ENCODE results near the gene TYW1.
A peak's percentile ranks its signal among the peaks of the same experiment; 100 is the strongest.
"Not testable (repeated sequence)": the region's sequence is repeated elsewhere in the genome, so short reads cannot be mapped to it uniquely, and the experiment has no call there.

The TYW1 gene

DNA sequence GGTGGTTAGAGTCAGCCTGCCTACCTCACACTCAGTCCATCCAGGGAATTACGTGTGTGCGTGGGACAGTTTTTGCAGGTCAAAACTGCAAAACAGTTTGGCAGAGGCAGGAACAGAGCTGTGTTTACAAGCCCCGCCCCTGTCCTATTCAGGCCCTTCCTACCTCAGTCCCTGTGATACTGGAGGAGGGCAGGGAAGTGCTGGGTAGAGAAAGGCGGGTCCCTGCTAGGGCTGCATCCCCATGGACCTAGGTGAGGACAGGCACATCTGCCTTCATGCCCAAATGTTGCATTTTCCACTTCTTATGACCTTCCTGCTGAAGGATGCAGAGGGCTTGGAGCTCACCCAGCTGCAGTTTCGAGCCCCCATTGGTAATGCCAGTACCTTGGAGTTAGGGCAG lies 26.3 kb upstream of the TYW1 start:
- TF ChIP-seq, protein P1, sequence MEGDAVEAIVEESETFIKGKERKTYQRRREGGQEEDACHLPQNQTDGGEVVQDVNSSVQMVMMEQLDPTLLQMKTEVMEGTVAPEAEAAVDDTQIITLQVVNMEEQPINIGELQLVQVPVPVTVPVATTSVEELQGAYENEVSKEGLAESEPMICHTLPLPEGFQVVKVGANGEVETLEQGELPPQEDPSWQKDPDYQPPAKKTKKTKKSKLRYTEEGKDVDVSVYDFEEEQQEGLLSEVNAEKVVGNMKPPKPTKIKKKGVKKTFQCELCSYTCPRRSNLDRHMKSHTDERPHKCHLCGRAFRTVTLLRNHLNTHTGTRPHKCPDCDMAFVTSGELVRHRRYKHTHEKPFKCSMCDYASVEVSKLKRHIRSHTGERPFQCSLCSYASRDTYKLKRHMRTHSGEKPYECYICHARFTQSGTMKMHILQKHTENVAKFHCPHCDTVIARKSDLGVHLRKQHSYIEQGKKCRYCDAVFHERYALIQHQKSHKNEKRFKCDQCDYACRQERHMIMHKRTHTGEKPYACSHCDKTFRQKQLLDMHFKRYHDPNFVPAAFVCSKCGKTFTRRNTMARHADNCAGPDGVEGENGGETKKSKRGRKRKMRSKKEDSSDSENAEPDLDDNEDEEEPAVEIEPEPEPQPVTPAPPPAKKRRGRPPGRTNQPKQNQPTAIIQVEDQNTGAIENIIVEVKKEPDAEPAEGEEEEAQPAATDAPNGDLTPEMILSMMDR (IDR thresholded peaks at IDR 0.05; ENCODE audit: borderline replicate concordance, insufficient read depth, low read depth, low read length) = no peak

DNA sequence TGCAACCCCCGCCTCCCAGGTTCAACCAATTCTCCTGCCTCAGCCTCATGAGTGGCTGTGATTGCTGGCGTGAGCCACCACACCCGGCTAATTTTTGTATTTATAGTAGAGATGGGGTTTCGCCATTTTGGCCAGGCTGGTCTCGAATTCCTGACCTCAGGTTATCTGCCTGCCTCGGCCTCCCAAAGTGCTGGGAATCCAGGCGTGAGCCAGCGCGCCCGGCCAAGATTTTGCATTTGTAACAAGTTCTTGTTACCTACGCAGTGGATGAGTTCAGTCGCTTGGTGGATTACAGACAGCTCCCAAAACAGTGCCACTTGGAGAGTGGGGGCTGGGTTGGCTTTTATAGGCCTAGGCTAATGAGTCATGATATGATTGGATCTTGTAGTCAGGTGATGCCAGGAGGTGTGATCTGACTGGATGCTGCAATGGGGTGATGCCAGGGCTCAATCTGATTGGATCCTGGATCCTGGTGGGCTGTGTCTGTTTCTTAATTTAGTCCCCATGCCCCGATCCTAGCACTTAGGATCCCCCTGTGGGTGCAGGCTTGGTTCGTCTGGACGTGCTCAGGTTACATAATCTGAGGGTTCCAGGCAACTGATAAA lies 21.5 kb upstream of the TYW1 start:
- TF ChIP-seq, protein P1 (IDR thresholded peaks at IDR 0.05; ENCODE audit: borderline replicate concordance, insufficient read depth, low read depth, low read length) = no peak
- H3K4me3 ChIP-seq (ENCODE audit: low read depth, low read length) = no peak overlapping the region

More for the DNA sequence above, 26.3 kb upstream of the TYW1 start:
- no peak overlapping the region for H3K4me3 ChIP-seq (ENCODE audit: low read depth, low read length)

DNA sequence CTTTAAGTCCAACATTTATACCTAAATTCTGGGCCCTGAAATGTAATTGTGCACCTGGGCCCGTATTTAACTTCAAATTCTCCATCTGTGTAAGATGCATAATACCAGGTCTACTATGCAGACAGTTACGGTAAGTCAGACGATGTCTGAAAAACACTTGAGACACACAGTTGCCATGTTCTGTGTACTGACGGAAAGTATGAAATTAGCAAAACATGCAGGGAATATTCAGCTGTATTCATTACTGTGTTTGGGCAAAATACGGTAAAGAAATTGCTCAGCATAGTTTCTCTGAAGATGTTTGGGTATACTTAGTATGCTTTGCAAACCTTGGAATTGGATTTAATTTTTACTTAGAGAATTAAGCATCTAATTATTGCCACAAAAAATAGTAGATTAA lies 18.3 kb upstream of the TYW1 start:
- H3K4me3 ChIP-seq (ENCODE audit: low read depth, low read length) = not testable (repeated sequence)

DNA sequence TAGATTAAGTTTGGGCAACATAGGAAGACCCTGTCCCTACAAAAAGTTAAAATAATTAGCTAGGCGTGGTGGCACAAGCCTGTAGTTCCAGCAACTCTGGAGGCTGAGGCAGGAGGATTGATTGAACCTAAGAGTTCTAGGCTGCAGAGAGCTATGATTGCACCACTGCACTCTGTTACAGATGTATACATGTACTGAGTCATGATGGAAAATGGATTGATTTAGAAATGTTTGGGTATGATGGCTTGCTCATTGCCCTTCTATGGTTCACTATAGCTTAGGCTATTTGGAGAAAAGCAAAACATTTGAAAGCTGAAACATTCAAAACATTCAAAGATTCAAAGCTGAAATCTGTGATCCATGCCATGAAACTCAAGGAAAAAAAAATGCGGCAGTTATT lies 17.6 kb upstream of the TYW1 start:
- not testable (repeated sequence) for H3K4me3 ChIP-seq (ENCODE audit: low read depth, low read length)

DNA sequence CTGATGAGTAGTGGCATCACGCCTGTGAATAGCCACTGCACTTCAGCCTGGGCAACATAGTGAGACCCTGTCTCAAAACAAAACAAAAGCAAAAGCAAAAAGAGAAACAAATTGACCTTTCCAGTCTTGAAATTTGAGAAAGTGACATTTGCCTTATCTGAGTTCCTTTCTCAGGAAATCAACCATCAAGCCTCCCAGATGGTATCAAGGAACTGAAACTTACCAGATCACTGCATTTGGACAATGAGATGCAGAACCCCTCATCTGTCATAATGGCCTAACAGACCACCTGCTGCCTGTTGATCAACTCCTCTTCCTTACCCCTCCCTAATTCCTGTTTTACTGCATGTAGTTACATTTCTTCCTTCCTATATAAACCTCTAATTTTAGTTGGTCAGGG lies 16.3 kb upstream of the TYW1 start:
- not testable (repeated sequence) for H3K4me3 ChIP-seq (ENCODE audit: low read depth, low read length)

DNA sequence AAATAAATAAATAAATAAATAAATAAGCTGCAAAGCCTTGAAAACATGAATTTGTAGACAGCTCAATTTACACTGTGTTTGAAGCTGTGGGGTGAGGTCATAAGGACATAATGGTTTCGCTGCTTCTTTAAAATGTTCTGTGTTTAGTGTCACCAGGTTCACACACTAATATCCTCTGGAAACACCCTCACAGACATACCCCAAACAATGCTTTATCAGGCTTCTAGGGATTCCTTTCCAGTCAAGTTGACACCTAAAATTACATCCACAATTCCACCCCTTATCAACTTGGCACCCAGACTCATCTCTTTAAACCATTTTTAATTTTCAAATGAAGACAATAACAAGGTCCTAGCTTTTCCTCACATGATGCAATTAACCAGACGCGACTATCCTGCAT lies 7.1 kb upstream of the TYW1 start:
- not testable (repeated sequence) for H3K4me3 ChIP-seq (ENCODE audit: low read depth, low read length)

DNA sequence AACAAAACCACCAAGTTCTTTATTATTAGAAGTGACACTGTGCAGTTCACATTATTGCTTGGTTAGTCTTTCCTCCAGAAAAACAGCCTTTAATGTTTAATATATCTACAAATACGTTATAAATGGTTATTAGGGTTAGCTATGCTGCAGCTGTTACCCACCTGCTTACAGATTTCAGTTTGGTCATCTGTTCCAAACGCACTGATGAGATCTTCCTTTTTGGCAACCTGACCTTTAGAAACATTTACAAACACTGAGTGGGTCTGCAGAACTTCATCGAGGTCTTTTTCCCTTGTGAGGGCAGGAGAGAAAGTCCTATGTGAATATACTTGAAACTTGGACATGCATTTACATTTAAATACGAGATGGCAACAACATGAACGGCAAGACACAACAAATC lies 2.6 kb upstream of the TYW1 start:
- H3K4me3 ChIP-seq (ENCODE audit: low read depth, low read length) = not testable (repeated sequence)

DNA sequence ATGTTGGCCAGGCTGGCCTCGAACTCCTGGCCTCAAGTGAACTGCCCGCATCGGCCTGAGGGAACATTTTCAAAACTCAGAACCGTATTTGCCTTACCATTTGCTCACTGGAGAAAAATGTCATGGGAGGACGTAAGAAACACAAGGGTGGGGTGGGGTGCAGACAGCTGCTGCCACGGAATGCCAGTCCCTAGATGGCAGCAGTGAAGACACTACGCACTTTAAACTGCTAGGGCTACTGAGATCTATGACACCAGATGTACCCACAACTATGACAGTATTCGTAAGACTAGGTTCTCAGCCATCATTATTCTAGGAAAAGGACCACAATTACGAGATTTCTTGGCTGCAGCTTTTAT lies 2.0 kb upstream of the TYW1 start:
- peak overlapping the region; percentile 61 for H3K4me3 ChIP-seq (ENCODE audit: low read depth, low read length)

DNA sequence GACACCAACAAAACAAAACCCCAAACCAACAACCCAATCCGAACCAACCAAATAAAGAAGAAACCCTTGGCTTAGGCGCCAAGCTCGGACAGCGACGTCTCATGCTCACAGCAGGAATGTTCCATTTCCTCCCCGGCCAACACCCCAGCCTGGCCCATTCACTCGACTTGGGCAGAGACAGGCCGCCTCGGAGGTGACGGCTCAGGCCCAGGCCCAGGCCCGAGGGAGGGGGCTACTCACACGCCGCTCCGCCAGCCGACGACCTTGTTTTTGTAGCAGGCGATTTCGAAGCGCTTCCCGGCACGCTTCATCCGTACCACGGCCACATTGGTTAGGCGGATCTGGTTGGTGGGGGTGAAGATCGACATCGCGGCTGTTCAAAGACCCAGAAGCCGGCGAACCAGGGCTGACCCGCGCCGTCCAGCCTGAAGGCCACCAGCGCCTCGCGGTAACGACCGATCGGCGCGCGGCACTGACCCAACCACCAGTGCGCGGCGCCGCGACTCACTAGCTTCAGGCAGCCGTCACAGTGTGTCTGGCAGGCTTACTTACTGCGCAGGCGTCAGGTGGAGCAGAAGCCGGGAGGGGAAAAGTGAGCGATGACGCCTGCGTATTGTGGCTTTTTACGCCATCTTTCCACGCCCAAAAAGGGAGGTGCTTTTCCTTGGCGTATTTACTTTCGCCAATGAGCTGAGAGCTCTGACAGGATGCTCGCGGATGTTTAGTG lies 1.4 kb upstream of the TYW1 start, which contains the start of gene SBDS:
TSS of gene SBDS (minus strand) at position 537 of the 727 bp plus-strand sequence. CDS start at position 368, 169 bp downstream.
- H3K4me3 ChIP-seq (ENCODE audit: low read depth, low read length) = peak within 1 kb of the TSS; percentile 61

DNA sequence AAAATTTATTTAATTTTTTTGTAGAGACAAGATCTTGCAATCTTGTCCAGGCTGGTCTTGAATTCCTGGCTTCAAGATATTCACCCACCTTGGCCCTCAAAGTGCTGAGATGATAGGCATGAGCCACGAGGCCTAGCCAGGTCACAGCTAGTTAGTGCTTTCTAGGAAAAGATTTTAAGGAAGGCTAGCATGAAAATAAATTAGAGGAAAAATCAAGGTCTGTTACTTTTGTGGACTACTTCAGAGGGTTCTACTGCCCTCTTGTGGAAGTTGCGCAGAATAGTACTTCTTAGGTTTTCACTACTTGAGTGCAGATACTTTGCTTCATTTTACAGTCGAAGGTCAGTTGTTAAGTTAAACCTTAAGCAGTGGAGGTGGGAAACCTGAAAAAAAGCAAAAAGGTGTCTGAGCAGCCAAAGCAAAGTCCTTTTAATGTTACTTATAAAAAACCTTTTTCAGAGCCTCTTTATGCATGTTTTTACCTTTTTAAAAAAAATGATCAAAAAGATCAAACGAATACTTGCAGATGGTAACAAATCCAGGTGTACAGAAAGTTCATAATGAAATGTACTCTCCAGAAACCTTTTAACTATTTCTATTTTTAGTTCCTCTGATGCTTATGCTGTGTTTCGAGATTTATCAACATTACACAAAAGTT lies 4.1 kb downstream of the TYW1 start:
- H3K4me3 ChIP-seq (ENCODE audit: low read depth, low read length) = not testable (repeated sequence)

DNA sequence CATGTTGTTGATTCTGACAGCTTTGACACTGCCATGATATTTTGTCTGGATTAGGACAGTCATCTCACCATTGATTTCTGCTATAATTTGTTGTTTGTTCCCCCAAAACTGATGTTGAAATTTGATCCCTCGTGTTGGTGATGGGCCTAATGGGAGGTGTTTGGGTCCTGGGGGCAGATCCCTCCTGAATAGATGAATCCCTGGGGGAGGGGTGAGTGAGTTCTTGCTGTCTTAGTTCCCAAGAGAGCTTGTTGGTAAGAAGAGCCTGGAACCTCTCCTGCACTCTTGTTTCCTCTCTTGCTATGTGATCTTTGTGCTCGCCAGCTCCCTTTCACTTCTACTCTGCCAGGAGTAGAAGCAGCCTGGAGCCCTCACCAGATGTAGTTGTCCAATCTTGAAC lies 7.5 kb downstream of the TYW1 start:
- H3K4me3 ChIP-seq (ENCODE audit: low read depth, low read length) = not testable (repeated sequence)

DNA sequence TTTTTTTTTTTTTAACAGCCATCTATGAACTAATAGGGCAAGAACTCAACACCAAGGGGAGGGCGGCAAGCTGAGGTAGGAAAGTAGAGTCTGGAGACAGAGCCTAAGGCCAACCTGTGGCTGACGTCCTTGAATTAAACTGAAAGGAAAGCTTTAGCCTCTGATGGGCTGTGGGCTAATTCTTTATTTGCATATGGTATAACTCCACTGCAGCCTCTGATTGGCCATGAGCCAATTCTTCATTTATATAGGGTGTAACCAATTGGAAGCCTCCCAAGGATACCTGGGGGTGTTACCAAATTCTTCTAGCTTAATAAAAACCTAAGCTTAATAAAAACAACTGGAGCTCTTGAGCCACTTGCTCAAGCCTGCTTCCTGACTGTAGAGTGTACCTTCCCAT lies 10.3 kb downstream of the TYW1 start:
- TF ChIP-seq, protein P1 (IDR thresholded peaks at IDR 0.05; ENCODE audit: borderline replicate concordance, insufficient read depth, low read depth, low read length) = no peak
- no peak overlapping the region for H3K4me3 ChIP-seq (ENCODE audit: low read depth, low read length)
